ENCODE measurements around the gene MAP7. TPM values are rescaled to one million over a fixed set of nuclear protein-coding genes. Genes with fewer than 3 reads are reported as not detected.

The MAP7 gene
- total RNA-seq, 2 experiments from 2014 or later = 0.31 to 0.45 TPM

DNA sequence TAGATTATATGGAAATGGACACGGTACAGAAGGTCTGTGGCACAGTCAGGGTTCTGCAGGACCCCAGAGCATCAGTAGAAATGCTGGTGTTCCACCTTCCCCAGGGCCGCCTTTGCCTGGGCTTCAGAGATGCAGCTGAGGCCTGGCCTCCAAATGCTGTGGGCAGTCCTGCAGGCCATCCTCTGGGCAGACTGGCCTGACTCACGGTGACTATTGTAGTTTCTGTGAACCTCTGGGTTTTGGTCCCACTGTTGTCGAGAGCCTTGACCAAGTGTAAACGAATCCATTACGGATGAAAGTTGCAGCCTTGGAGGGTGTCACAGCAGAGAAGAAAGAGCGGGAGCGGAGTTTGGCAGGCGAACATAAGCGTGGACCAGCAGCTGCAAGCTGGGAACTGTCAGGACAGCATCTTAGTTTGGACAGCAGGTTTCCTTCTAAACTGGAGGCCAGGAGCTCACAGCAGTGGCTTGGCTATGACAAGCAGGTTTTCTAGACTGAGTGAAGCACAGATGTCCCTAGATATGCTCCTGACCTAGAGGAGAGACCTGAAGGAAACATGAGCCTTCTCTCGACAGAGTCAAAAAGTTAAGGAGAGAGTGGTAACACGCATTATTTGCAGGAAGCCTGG is 214.4 kb downstream of the MAP7 start:
- H3K9me3 Mint-ChIP-seq (ENCODE audit: insufficient read depth) = no peaks in the 10 kb centered on the region
- H3K27me3 Mint-ChIP-seq (ENCODE audit: low read depth) = no peaks in the 10 kb centered on the region
- no peak overlapping the region for H3K27ac Mint-ChIP-seq
- DNase-seq (no peak), ATAC-seq (no peak)
- H3K4me1 Mint-ChIP-seq (ENCODE audit: low read depth) = no peaks in the 10 kb centered on the region
- ChIA-PET CTCF (no interaction called here), POLR2A (no interaction called here)
- no peak overlapping the region for H3K4me3 Mint-ChIP-seq
- H3K36me3 Mint-ChIP-seq (ENCODE audit: low read depth) = no peaks in the 10 kb centered on the region

DNA sequence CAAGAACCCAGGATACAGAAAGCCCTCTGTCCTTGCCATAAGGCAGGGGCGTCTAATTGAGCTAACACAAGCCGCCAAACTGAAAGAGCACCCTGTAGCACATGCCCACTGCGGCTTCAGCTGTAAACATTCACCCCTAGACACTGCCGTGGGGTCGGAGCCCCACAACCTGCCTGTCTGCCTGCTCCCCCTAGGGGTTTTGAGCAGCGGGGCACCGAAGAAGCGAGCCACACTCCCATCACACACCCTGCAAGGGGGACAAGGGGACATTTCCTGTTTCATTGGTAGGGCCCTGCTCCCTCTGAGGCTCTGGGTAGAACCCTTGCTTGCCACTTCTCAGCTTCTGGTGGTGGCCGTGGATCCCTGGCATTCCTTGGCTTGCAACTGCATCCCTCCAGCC is 215.4 kb downstream of the MAP7 start:
- Mint-ChIP-seq H3K4me3 (no peak overlapping the region), H3K36me3 (ENCODE audit: low read depth) (no peaks in the 10 kb centered on the region), H3K4me1 (ENCODE audit: low read depth) (no peaks in the 10 kb centered on the region), H3K27me3 (ENCODE audit: low read depth) (no peaks in the 10 kb centered on the region), H3K9me3 (ENCODE audit: insufficient read depth) (no peaks in the 10 kb centered on the region), H3K27ac (no peak overlapping the region)
- ChIA-PET POLR2A (no interaction called here), CTCF (no interaction called here)
- ATAC-seq = no peak
- DNase-seq = no peak

DNA sequence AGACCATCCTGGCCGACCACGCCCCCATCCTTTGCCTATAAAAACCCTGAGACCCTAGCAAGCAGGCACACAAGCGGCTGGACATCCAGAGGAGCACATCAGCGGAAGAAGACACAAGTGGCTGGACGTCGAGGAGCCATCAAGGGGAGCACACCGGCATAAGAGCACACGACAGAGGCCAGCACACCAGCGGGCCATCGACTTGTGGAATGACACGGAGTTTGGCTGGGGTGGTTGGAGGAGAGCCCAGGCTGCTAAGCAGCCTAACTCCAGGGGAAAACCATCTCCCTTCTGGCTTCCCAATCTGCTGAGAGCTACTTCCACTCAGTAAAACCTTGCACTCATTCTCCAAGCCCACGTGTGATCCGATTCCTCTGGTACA is 215.8 kb downstream of the MAP7 start:
- Mint-ChIP-seq H3K27ac (no peak overlapping the region), H3K27me3 (ENCODE audit: low read depth) (no peaks in the 10 kb centered on the region), H3K36me3 (ENCODE audit: low read depth) (no peaks in the 10 kb centered on the region), H3K9me3 (ENCODE audit: insufficient read depth) (no peaks in the 10 kb centered on the region), H3K4me3 (no peak overlapping the region), H3K4me1 (ENCODE audit: low read depth) (no peaks in the 10 kb centered on the region)
- DNase-seq = no peak
- ChIA-PET CTCF (no interaction called here), POLR2A (no interaction called here)
- ATAC-seq = no peak

DNA sequence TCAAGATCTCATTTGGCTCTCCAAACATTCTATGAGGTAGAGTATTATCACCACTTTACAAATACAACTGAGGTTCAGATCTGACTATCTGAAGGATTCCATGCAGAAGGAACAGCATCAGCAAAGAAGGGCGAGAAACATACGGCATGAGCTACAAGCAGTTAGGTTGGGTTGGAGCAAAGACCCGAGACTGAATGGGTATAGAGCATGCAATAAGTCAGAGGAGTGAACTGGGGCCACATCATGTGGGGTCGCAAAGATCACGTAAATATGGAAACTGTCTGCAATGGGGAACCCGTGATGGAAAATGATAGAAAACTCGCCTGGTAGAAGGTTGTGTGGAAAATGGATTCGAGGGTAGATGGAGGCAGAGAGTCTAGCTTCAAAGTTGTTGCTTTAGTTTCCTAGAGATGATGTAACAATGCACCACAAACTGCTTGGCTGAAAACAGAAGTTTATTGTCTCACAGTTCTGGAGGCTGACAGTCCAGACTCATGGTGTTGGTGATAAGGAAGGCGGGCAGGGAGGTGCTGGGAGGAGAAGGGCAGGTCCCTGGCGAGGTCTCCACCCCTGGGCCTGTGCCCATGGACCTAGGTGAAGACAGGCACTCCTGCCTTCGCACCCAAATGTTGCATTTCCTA is 216.3 kb downstream of the MAP7 start:
- no peaks in the 10 kb centered on the region for H3K9me3 Mint-ChIP-seq (ENCODE audit: insufficient read depth)
- DNase-seq (no peak), ATAC-seq (no peak)
- H3K27ac Mint-ChIP-seq = no peak overlapping the region
- H3K4me3 Mint-ChIP-seq = no peak overlapping the region
- POLR2A ChIA-PET = no interaction called here
- no peaks in the 10 kb centered on the region for H3K4me1 Mint-ChIP-seq (ENCODE audit: low read depth)
- no peaks in the 10 kb centered on the region for H3K36me3 Mint-ChIP-seq (ENCODE audit: low read depth)
- CTCF ChIA-PET = no interaction called here
- H3K27me3 Mint-ChIP-seq (ENCODE audit: low read depth) = no peaks in the 10 kb centered on the region

DNA sequence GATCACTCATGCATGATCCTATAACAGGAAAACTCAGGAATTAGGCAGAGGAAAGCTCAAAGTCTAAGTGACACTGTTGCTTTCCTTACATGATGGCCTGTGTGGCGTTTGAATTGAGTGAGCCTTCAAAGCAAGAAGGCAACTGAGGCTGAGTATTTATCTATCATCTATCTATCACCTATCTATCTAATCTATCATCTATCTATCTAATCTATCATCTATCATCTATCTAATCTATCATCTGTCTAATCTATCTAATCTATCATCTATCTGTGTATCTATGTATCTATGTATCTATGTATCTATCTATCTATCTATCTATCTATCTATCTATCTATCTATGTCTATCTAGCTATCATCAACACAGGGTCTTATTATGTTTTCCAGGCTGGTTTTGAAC is 218.8 kb downstream of the MAP7 start:
- Mint-ChIP-seq H3K36me3 (ENCODE audit: low read depth) (no peaks in the 10 kb centered on the region), H3K27me3 (ENCODE audit: low read depth) (no peaks in the 10 kb centered on the region), H3K27ac (no peak overlapping the region), H3K4me1 (ENCODE audit: low read depth) (no peaks in the 10 kb centered on the region), H3K4me3 (no peak overlapping the region), H3K9me3 (ENCODE audit: insufficient read depth) (no peaks in the 10 kb centered on the region)
- ChIA-PET CTCF (interaction anchor here (0.9 to 1.1 kb wide), 2 partner anchors 105 to 833 kb away, joined by 3 read pairs; no protein-coding TSS in a partner anchor), POLR2A (no interaction called here)
- DNase-seq = no peak
- no peak for ATAC-seq

DNA sequence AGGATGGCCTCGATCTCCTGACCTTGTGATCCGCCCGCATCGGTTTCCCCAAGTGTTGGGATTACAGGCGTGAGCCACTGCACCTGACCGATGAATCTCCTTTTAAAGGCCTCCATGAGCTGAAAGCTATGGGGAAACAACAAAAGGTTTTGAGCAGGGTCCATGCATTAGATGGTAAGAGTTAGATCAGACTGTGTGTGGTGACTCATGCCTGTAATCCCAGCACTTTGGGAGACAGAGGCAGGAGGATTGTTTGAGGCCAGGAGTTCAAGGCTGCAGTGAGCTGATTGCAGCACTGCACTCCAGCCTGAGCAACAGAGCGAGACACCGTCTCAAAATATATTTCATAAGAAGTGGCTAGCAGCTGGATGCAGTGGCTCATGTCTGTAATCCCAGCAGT is 219.6 kb downstream of the MAP7 start:
- CTCF ChIA-PET = interaction anchor here (1.1 kb wide), 1 partner anchor 104 kb away, joined by 3 read pairs; no protein-coding TSS in a partner anchor
- Mint-ChIP-seq H3K9me3 (ENCODE audit: insufficient read depth) (no peaks in the 10 kb centered on the region), H3K27ac (no peak overlapping the region), H3K4me3 (no peak overlapping the region), H3K27me3 (ENCODE audit: low read depth) (no peaks in the 10 kb centered on the region), H3K36me3 (ENCODE audit: low read depth) (no peaks in the 10 kb centered on the region), H3K4me1 (ENCODE audit: low read depth) (no peaks in the 10 kb centered on the region)
- no peak for ATAC-seq
- DNase-seq = no peak
- POLR2A ChIA-PET = no interaction called here

DNA sequence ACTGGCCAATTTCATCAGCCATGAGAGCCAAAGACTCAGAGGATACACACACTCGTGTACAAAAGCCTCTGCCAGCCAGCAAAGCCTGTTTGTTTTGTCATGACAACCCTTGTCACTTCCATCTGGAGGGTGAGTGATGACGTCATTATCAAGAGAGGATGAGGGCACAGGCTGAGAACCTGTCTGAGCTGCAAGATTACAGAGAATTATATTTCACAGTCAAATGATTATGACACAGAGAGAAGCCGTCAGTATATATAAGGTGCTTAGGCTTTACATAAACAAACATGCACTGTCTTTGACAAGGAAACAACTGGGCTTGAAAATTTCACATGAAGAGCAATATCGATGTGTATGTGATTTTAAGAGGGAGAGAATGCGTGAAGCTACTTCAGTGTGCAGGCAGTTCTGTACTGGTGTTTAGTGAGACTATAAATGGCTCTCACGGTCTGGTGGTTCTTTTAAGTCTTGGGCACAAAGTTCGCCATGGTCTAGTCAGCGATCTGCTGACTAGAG is 224.1 kb downstream of the MAP7 start:
- no peaks in the 10 kb centered on the region for H3K4me1 Mint-ChIP-seq (ENCODE audit: low read depth)
- H3K9me3 Mint-ChIP-seq (ENCODE audit: insufficient read depth) = no peaks in the 10 kb centered on the region
- H3K36me3 Mint-ChIP-seq (ENCODE audit: low read depth) = no peaks in the 10 kb centered on the region
- ChIA-PET POLR2A (interaction anchor here (0.6 kb wide), 1 partner anchor 600 kb away, joined by 3 read pairs; no protein-coding TSS in a partner anchor), CTCF (no interaction called here)
- DNase-seq (no peak), ATAC-seq (no peak)
- no peak overlapping the region for H3K27ac Mint-ChIP-seq
- H3K4me3 Mint-ChIP-seq = no peak overlapping the region
- peaks cover 2% of the 10 kb centered on the region for H3K27me3 Mint-ChIP-seq (ENCODE audit: low read depth)

DNA sequence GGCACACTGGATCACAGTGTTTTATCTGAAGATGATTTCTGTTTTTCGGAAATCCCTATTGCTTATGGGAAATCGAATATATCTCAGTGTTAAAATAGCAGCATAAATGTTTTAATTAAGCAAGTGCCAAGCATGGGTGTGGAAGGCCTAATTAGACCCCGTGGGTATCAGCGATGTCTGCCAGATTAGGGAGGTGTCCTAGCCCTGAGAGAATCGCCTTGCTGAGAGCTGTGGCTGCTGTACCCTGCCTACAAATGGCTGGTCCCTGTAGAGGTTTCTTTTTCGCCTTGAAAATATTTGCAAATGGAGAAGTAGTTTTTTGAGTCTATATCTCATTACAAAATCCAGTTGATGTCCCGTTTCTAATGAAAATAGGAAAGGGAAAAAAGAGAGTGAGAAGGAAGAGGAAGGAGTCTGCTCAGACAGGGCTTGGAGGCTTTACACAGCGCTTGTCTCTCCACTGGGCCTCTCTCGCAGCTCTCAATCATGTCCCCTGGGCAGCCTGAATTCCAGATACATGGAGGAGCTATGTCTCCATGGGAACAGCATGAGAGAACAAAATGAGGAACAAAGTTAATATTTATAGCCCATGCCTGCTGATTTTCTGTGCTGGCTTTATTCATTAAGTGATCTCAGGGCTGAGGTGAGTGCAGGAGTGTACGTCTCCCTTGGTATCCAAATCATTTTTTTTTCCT is 225.4 kb downstream of the MAP7 start:
- H3K9me3 Mint-ChIP-seq (ENCODE audit: insufficient read depth) = no peaks in the 10 kb centered on the region
- no peak overlapping the region for H3K4me3 Mint-ChIP-seq
- no peaks in the 10 kb centered on the region for H3K4me1 Mint-ChIP-seq (ENCODE audit: low read depth)
- peaks cover 2% of the 10 kb centered on the region for H3K27me3 Mint-ChIP-seq (ENCODE audit: low read depth)
- POLR2A ChIA-PET = no interaction called here
- CTCF ChIA-PET = no interaction called here
- H3K27ac Mint-ChIP-seq = no peak overlapping the region
- ATAC-seq = no peak
- DNase-seq = no peak
- H3K36me3 Mint-ChIP-seq (ENCODE audit: low read depth) = no peaks in the 10 kb centered on the region

DNA sequence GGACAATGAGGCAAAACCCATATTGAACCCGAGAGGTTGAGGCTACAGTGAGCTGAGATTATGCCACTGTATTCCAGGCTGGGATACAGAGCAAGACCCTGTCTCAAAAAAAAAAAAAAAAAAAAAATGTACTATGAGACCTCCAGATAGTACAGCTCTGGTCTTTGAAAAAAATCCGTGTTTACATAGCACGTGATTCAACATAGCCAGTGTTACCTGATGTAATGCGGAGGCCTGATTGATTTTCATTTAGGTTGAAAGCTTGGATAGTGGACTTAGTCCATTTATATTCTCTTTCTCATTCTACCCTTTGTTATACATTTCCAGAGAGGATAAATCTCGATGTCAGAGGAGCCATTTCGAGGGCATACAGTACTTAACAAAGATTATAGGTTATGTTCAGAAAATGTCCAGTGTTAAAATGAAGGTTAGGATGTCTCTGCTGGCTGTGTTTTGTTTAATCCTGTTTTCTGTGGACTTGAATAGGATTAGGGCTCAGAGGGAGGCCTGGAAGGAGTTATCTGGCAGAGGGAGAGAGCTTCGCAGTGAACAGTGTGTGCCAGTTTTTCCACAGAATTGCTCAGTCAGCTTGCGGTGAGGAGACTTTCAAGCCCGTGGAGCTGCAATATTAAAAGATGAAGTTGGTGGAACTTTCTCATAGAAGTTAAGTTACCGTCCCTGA is 226.7 kb downstream of the MAP7 start:
- no peaks in the 10 kb centered on the region for H3K36me3 Mint-ChIP-seq (ENCODE audit: low read depth)
- H3K27me3 Mint-ChIP-seq (ENCODE audit: low read depth) = peaks cover 4% of the 10 kb centered on the region
- no peak overlapping the region for H3K4me3 Mint-ChIP-seq
- POLR2A ChIA-PET = interaction anchor here (2.3 kb wide), 1 partner anchor 34 kb away, joined by 12 read pairs; the partner anchor contains the start of gene BCLAF1
- CTCF ChIA-PET = no interaction called here
- no peak overlapping the region for H3K27ac Mint-ChIP-seq
- DNase-seq (no peak), ATAC-seq (no peak)
- H3K9me3 Mint-ChIP-seq (ENCODE audit: insufficient read depth) = no peaks in the 10 kb centered on the region
- H3K4me1 Mint-ChIP-seq (ENCODE audit: low read depth) = no peaks in the 10 kb centered on the region

DNA sequence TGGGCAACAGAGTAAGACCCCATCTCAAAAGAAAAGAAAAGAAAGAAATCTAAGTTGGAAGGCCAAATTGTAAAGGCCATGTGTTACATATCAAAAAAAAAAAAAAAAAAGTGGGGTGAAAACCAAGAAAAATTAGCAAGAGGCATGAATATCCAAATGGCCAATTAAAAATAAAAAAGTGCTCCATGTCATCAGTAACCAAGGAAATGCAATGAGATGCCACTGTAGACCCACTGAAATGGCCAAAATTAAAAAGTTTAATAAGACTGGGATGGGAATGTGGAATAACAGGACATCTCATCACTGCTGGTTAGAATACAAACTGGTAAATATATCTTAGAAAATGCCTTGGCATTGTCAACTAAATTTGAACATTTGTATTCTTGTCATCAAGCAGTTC is 230.5 kb downstream of the MAP7 start:
- DNase-seq = no peak
- Mint-ChIP-seq H3K27ac (no peak overlapping the region), H3K36me3 (ENCODE audit: low read depth) (no peaks in the 10 kb centered on the region), H3K27me3 (ENCODE audit: low read depth) (peaks cover 4% of the 10 kb centered on the region), H3K9me3 (ENCODE audit: insufficient read depth) (no peaks in the 10 kb centered on the region), H3K4me3 (no peak overlapping the region), H3K4me1 (ENCODE audit: low read depth) (peaks cover 4% of the 10 kb centered on the region)
- no peak for ATAC-seq
- POLR2A ChIA-PET = no interaction called here
- CTCF ChIA-PET = no interaction called here

DNA sequence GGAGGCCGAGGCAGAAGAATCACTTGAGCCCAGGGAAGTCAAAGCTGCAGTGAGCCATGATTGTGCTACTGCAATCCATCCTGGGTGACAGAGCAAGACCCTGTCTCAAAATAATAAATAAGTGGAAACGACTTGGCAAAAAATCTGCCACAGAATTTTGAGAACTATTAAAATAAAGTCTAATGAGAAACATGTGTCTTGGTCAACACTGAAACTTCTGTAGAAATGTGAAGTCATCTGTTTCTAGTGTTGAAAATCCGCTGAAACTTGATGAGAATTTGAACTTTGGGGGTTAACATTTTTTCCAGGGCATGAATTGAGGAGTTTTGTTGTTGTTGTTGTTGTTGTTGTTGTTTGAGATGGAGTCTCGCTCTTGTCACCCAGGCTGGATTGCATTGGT is 231.5 kb downstream of the MAP7 start:
- H3K27ac Mint-ChIP-seq = no peak overlapping the region
- no peaks in the 10 kb centered on the region for H3K9me3 Mint-ChIP-seq (ENCODE audit: insufficient read depth)
- H3K36me3 Mint-ChIP-seq (ENCODE audit: low read depth) = no peaks in the 10 kb centered on the region
- CTCF ChIA-PET = interaction anchor here (0.6 to 3.2 kb wide), 5 partner anchors 29 to 783 kb away, joined by 3 to 32 read pairs (median 16); partner anchors contain the start of genes BCLAF1 and MTFR2
- peaks cover 8% of the 10 kb centered on the region for H3K27me3 Mint-ChIP-seq (ENCODE audit: low read depth)
- DNase-seq (no peak), ATAC-seq (no peak)
- H3K4me3 Mint-ChIP-seq = no peak overlapping the region
- peaks cover 4% of the 10 kb centered on the region for H3K4me1 Mint-ChIP-seq (ENCODE audit: low read depth)
- POLR2A ChIA-PET = interaction anchor here (3.8 kb wide), 1 partner anchor 29 kb away, joined by 38 read pairs; the partner anchor contains the start of gene BCLAF1
